HuH-7 (cell line): ENCODE results near the gene SERGEF.

ENCODE experiments used
- DNase-seq: peaks from one replicate; pipeline ENCODE4 v3.0.0; 2011; ENCODE audit warnings: low spot score

The SERGEF gene

GRCh38 chr11:17951685-17952388 lies 61.0 kb downstream of the SERGEF start:
- no peak for DNase-seq

DNA sequence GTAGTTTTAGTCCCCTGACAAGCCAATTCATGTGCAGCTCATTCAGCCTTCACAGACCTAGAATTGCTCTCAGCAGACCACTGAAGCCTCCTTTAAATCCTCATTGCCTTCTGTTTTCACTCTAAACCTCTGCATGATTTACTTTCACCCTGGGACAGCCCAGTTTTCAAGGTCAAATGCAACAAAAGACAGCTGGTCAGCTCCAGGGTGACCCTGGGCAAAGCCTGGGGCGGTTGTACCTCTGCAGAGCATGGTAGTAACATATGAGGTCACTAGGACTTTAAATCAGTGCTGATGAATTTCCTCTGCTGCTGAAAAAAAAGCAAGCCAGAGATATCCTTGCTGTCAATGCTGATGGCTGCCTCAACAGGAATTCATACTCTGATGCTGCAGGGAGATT lies 62.2 kb downstream of the SERGEF start:
- DNase-seq, result no peak

DNA sequence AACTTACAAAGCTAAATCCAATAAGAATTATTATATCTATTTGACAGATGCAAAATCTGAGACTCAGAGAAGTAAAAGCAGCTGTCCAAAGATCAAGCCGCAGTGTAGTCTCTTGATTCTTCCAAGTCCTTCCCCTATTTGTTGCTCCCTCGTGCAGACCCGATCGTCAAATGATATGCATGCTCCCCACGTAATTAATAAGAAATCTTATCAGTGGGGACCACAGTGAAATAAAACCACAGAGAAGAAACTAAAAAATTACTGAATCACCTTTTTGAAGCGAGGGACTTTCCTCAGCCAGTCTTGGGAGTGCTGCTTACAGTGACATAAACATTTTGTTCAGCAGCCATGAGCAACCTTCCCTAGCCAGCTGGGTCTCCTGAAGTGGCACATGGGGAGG lies 64.6 kb downstream of the SERGEF start:
- DNase-seq, result no peak

GRCh38 chr11:17939542-17939941 lies 73.3 kb downstream of the SERGEF start:
- no peak for DNase-seq

- no peak for DNase-seq
These were observed 76.1 kb downstream of the SERGEF start for GRCh38 chr11:17936790-17937189.

GRCh38 chr11:17934194-17934593 lies 78.7 kb downstream of the SERGEF start:
- DNase-seq, result no peak

DNA sequence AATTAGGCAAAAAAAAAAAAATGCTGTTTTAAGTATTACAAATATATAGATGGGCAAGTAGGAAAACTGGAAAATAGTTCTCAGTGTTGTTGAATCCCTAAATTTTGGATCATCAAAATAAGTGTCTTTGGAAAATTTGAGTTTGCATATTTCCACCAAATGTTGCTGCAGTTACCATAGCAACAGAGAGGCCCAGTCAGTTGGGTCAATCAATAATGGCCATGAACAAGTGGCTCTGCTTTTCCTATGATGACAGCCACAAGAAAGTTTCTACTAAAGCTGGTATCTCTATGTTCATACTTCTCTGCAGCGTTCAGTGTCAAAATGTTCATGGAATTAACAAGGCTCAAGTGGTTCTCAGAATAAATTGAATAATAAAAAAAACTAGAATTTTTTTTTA lies 79.1 kb downstream of the SERGEF start:
- DNase-seq, result no peak

- DNase-seq, result no peak
These were observed 80.4 kb downstream of the SERGEF start for GRCh38 chr11:17932472-17932871.

- DNase-seq, result no peak
These were observed 81.3 kb downstream of the SERGEF start for GRCh38 chr11:17931595-17931994.

- no peak for DNase-seq
These were observed 82.2 kb downstream of the SERGEF start for GRCh38 chr11:17930544-17931125.

- DNase-seq, result no peak
These were observed 83.7 kb downstream of the SERGEF start for GRCh38 chr11:17929171-17929570.

GRCh38 chr11:17927681-17928343 lies 85.0 kb downstream of the SERGEF start:
- DNase-seq, result no peak

DNA sequence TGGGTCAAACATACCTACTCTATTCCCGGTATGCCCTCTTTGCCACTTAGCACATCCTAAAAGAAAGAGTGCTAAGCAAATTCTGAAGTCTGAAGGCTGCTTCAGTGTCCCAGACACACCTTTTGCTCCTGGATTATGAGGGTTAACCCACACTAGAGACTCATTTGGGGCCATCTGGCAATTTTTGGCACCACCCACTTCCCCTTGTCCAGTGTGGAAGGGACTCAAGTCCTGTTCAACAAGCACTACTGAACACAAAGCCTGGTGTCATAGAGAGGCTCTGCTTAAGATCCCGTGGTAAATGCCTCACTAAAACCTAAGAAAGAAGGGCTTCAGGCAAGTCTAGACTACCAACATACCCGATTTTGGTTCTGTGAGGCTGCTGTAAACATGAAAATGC lies 85.8 kb downstream of the SERGEF start:
- DNase-seq, result no peak

DNA sequence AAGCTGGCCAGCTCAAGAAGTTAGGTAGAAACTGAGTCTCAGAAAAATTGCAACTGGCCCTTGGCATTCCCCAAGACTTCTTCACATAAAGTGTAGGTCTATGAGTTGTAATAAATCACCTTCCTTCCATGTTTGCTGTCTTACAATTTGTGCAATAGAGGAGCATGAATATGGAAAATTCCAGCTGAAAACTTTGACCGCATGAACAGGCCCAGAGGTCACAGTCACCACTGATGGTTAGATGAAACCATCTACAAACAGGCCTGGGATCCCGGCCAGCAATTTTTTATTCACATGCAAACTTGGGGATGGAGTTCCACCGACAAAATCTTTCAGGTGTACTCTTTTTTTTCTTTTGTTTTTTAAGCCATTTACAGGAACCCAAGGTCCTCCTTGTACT lies 88.1 kb downstream of the SERGEF start:
- DNase-seq, result no peak

DNA sequence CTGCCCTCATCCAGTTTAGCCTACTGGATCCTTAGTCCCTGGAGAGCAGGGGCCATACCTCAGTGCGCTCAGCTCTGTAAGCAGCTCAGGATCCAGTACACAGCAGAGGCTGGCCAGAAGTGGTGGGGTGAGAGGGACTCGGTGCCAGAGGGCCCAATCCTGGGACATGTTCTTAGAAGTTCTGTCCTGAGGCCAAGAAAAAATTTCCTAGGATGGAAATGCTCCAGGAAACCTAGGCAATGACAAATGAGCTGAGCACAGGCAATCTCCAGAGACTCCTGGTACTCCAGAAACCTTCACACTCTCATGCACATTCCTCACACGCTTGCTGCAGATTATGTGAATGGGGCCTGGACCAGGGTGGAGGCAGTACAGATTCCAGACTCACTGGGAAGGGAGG lies 89.6 kb downstream of the SERGEF start:
- DNase-seq, result no peak

- DNase-seq, result no peak
These were observed 90.4 kb downstream of the SERGEF start for GRCh38 chr11:17922416-17922788.

GRCh38 chr11:17921659-17922415 lies 91.0 kb downstream of the SERGEF start:
- no peak for DNase-seq

GRCh38 chr11:17918049-17918605 lies 94.7 kb downstream of the SERGEF start:
- no peak for DNase-seq

- no peak for DNase-seq
These were observed 95.3 kb downstream of the SERGEF start for GRCh38 chr11:17917556-17917955.

- DNase-seq, result no peak
These were observed 97.2 kb downstream of the SERGEF start for GRCh38 chr11:17915500-17916143.

DNA sequence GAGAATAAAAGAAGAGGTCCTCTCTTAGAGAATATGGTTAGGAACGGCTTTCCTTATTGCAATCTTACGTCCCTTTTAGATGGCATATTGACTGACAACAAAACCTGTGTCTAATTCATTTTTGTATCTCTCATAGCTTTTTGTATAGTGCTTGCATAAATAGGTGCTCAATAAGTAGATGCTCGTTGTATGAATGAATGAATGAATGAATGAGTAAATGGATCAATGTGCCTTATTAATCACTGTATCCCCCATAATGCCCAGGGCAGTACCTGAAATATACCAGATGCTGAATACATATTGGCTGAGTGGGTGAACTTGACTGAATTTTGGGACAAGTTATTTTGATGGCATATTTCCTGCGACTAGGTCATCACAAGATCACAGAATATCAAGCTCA lies 97.9 kb downstream of the SERGEF start:
- DNase-seq, result no peak

- no peak for DNase-seq
These were observed 105.8 kb downstream of the SERGEF start for GRCh38 chr11:17907046-17907445.
